SK-N-SH (cell line): Measurements from ENCODE around the gene ADD2. TPM values are rescaled to one million over a fixed set of nuclear protein-coding genes. Genes with fewer than 3 reads are reported as not detected.

Source experiments
- CTCF ChIA-PET: fragments of 300-600, 350-600 bp; formaldehyde crosslinking; extraction: SDS; loops from one replicate; lab custom pipeline; 2021; lab: Yijun Ruan, JAX
- POLR2A ChIA-PET: fragments of 350-600 bp; sonication (Branson Sonifier 250); formaldehyde crosslinking; extraction: SDS; loops from one replicate; lab custom pipeline; 2020; ENCODE audit warnings: antibody characterized with exemption, inconsistent platforms; lab: Yijun Ruan, JAX
- DNase-seq: peaks from one replicate; pipeline ENCODE4 v3.0.0; 2012
- H2AFZ ChIP-seq: fragments of 200-600 bp; sonication (generic); 2 replicates; pipeline ENCODE4 v1.8.1; 2016; ENCODE audit warnings: antibody characterized with exemption, mild to moderate bottlenecking, low read depth
- H3F3A ChIP-seq: fragments of 200-600 bp; sonication (generic); replicated peaks from 2 replicates; pipeline ENCODE3; 2016; ENCODE audit warnings: antibody characterized with exemption, mild to moderate bottlenecking; ENCODE audit not compliant: insufficient read depth
- H3K27ac ChIP-seq, 2 experiments: fragments of 200-500 bp in 1 of 2; fragments of 200-600 bp in 1 of 2; sonication (Bioruptor generic) in 1 of 2; sonication (generic), shearing (Covaris generic) in 1 of 2; 2 replicates each; pipeline versions ENCODE4 v1.5.1 to v1.6.1; 2014 to 2016; ENCODE audit warnings: low read depth in 2 of 2, inconsistent platforms in 1 of 2, low read length in 1 of 2, mild to moderate bottlenecking in 1 of 2, mixed read lengths in 1 of 2
- H3K27me3 ChIP-seq: fragments of 200-600 bp; sonication (generic), shearing (Covaris generic); 2 replicates; pipeline ENCODE4 v1.6.1; 2016; ENCODE audit warnings: mixed run types; ENCODE audit not compliant: insufficient read depth
- H3K36me3 ChIP-seq, 2 experiments: fragments of 200-500 bp in 1 of 2; fragments of 200-600 bp in 1 of 2; sonication (Bioruptor generic) in 1 of 2; sonication (generic) in 1 of 2; replicated peaks in 1 of 2; 2 replicates each; pipeline versions ENCODE3 to v1.5.1; 2014 to 2016; ENCODE audit warnings: low read length in 1 of 2, mild to moderate bottlenecking in 1 of 2; ENCODE audit not compliant: insufficient read depth in 2 of 2, control insufficient read depth in 1 of 2
- H3K4me1 ChIP-seq, 2 experiments: fragments of 200-500 bp in 1 of 2; fragments of 200-600 bp in 1 of 2; sonication (Bioruptor generic) in 1 of 2; sonication (generic), shearing (Covaris generic) in 1 of 2; 2 replicates each; pipeline versions ENCODE4 v1.5.1 to v1.6.1; 2014 to 2016; ENCODE audit warnings: low read depth in 1 of 2, low read length in 1 of 2, mixed run types in 1 of 2; ENCODE audit not compliant: insufficient read depth in 2 of 2, control insufficient read depth in 1 of 2
- H3K4me2 ChIP-seq: fragments of 200-600 bp; sonication (generic), shearing (Covaris generic); 2 replicates; pipeline ENCODE4 v1.6.1; 2017; ENCODE audit warnings: mixed run types
- H3K4me3 ChIP-seq, 2 experiments: fragments of 200-500 bp in 1 of 2; fragments of 200-600 bp in 1 of 2; sonication (Bioruptor generic) in 1 of 2; sonication (generic), shearing (Covaris generic) in 1 of 2; 2 replicates each; pipeline versions ENCODE4 v1.5.1 to v1.8.1; 2014 to 2016; ENCODE audit warnings: low read depth in 2 of 2, inconsistent platforms in 1 of 2, low read length in 1 of 2, mild to moderate bottlenecking in 1 of 2, mixed read lengths in 1 of 2, moderate library complexity in 1 of 2
- H3K79me2 ChIP-seq: fragments of 200-600 bp; sonication (generic); 2 replicates; pipeline ENCODE4 v1.8.1; 2017; ENCODE audit warnings: mild to moderate bottlenecking; ENCODE audit not compliant: insufficient read depth
- H3K9ac ChIP-seq: fragments of 200-600 bp; sonication (generic); 2 replicates; pipeline ENCODE4 v1.6.1; 2017; ENCODE audit warnings: mixed run types
- H3K9me2 ChIP-seq: fragments of 200-600 bp; sonication (generic); 2 replicates; pipeline ENCODE4 v1.6.1; 2017; ENCODE audit warnings: mixed run types
- H3K9me3 ChIP-seq: fragments of 200-600 bp; sonication (generic); 2 replicates; pipeline ENCODE4 v1.6.1; 2017; ENCODE audit warnings: mixed run types, mild to moderate bottlenecking, moderate library complexity
- H4K20me1 ChIP-seq: fragments of 200-600 bp; sonication (generic); 2 replicates; pipeline ENCODE4 v1.6.1; 2017; ENCODE audit warnings: mild to moderate bottlenecking, mixed run types; ENCODE audit not compliant: insufficient read depth
- CHD2 ChIP-seq: fragments of 150-350 bp; IDR thresholded peaks from 2 replicates; pipeline ENCODE4 v1.6.1; 2018; ENCODE audit warnings: low read length; ENCODE audit not compliant: partially characterized antibody
- ELF1 ChIP-seq: IDR thresholded peaks from 2 replicates; pipeline ENCODE4 v1.4.0; 2012
- FOSL2 ChIP-seq: IDR thresholded peaks from 2 replicates; pipeline ENCODE4 v1.4.0; 2012; ENCODE audit warnings: low read depth, mild to moderate bottlenecking, moderate library complexity, borderline replicate concordance
- FOXJ3 ChIP-seq: sonication (generic); formaldehyde crosslinking; IDR thresholded peaks from 2 replicates; pipeline ENCODE4 v1.5.1; 2020; ENCODE audit warnings: mild to moderate bottlenecking, missing genetic modification reagents
- GABPA ChIP-seq: IDR thresholded peaks from 2 replicates; pipeline ENCODE4 v1.4.0; 2012; ENCODE audit warnings: low read depth, mild to moderate bottlenecking
- GATA2 ChIP-seq: sonication (generic); formaldehyde crosslinking; IDR thresholded peaks from 2 replicates; pipeline ENCODE4 v1.5.0; 2020; ENCODE audit warnings: mild to moderate bottlenecking, missing genetic modification reagents
- JUND ChIP-seq: IDR thresholded peaks from 2 replicates; pipeline ENCODE4 v1.4.0; 2012
- MEF2A ChIP-seq: IDR thresholded peaks from 2 replicates; pipeline ENCODE4 v1.4.0; 2012; ENCODE audit warnings: low read depth, borderline replicate concordance
- MXI1 ChIP-seq: IDR thresholded peaks from 2 replicates; pipeline ENCODE4 v1.6.1; 2012; ENCODE audit warnings: mild to moderate bottlenecking, low read depth, low read length, improper control_type of control experiment
- RCOR1 ChIP-seq: fragments of 150-350 bp; IDR thresholded peaks from 2 replicates; pipeline ENCODE4 v1.6.1; 2017; ENCODE audit warnings: antibody characterized with exemption, low read length
- RFX5 ChIP-seq: IDR thresholded peaks from 2 replicates; pipeline ENCODE4 v1.6.1; 2012; ENCODE audit warnings: mild to moderate bottlenecking, improper control_type of control experiment, low read length
- TAF1 ChIP-seq: IDR thresholded peaks from 2 replicates; pipeline ENCODE4 v1.6.1; 2012; ENCODE audit warnings: low read depth, mild to moderate bottlenecking, low read length, moderate library complexity, borderline replicate concordance
- TCF12 ChIP-seq: IDR thresholded peaks from 2 replicates; pipeline ENCODE4 v1.4.0; 2012
- TEAD4 ChIP-seq: IDR thresholded peaks from 2 replicates; pipeline ENCODE4 v1.4.0; 2012; ENCODE audit warnings: mild to moderate bottlenecking, borderline replicate concordance; ENCODE audit not compliant: insufficient read depth
- WGBS: methylation state at CpG from one replicate; pipeline ENCODE4 v1.1.6; 2017; ENCODE audit warnings: low lambda C conversion rate; 5-methylcytosine and 5-hydroxymethylcytosine counted together
- polyA plus RNA-seq, 3 experiments: library from polyadenylated mRNA; depleted of rRNA; stranded (reverse); fragments of >200 nt; gene quantifications; 2 replicates each; pipeline ENCODE4 v1.2.3, GENCODE V29; 2012

ADD2 gene
- polyA plus RNA-seq, 1 of the 3 experiments (the other 2 are of a cell fraction): 0.30 TPM

GRCh38 chr2:70747284-70747683 is 20.7 kb downstream of the ADD2 start:
- no peaks in the 10 kb centered on the region for H3K4me1 ChIP-seq
- no peak overlapping the region for H3K27ac ChIP-seq
- H3K9me3 ChIP-seq: no peaks in the 10 kb centered on the region
- DNase-seq: no peak
- CTCF ChIA-PET: interaction anchor here (0.8 to 2.8 kb wide), 3 partner anchors 16 to 30 kb away, joined by 3 to 12 read pairs (median 4); partner anchors contain the start of gene ADD2
- H3K27me3 ChIP-seq: no peaks in the 10 kb centered on the region
- 81% methylated on average over 3 of the region's 3 CpGs for WGBS
- no peak overlapping the region for H3K4me2 ChIP-seq
- no peaks in the 10 kb centered on the region for H3K9me2 ChIP-seq
- no peak overlapping the region for H3K9ac ChIP-seq
- no peak overlapping the region for H3K4me3 ChIP-seq
- no peak for TF ChIP-seq GABPA
- TF ChIP-seq CHD2: no peak
- no peak for TF ChIP-seq FOSL2
- TF ChIP-seq TAF1: no peak
- no peak for TF ChIP-seq ELF1
- TF ChIP-seq TEAD4: no peak
- POLR2A ChIA-PET: no interaction called here
- H3K36me3 ChIP-seq: no peaks in the 10 kb centered on the region
- no peak overlapping the region for H2AFZ ChIP-seq
- H4K20me1 ChIP-seq: no peaks in the 10 kb centered on the region
- H3F3A ChIP-seq: no peaks in the 10 kb centered on the region
- H3K79me2 ChIP-seq: no peaks in the 10 kb centered on the region

- H3K4me3 ChIP-seq: no peak overlapping the region
- no peaks in the 10 kb centered on the region for H3K9me2 ChIP-seq
- H3K27me3 ChIP-seq: no peaks in the 10 kb centered on the region
- H4K20me1 ChIP-seq: no peaks in the 10 kb centered on the region
- WGBS: 70% methylated on average over 5 of the region's 5 CpGs
- no peak overlapping the region for H3K9ac ChIP-seq
- H3K79me2 ChIP-seq: no peaks in the 10 kb centered on the region
- no peak overlapping the region for H2AFZ ChIP-seq
- TF ChIP-seq GATA2 (CRISPR knock-in tag): no peak
- TF ChIP-seq RCOR1: no peak
- TF ChIP-seq MXI1: no peak
- TF ChIP-seq RFX5: no peak
- TF ChIP-seq FOXJ3 (CRISPR knock-in tag): no peak
- TF ChIP-seq MEF2A: no peak
- no peak for TF ChIP-seq JUND
- no peak for TF ChIP-seq TCF12
- CTCF ChIA-PET: interaction anchor here (0.7 to 2.8 kb wide), 6 partner anchors 17 to 202 kb away, joined by 3 to 12 read pairs (median 4); partner anchors contain the start of gene ADD2
- no peaks in the 10 kb centered on the region for H3F3A ChIP-seq
- H3K4me2 ChIP-seq: no peak overlapping the region
- no peak overlapping the region for H3K27ac ChIP-seq
- no peaks in the 10 kb centered on the region for H3K4me1 ChIP-seq
- no peak for DNase-seq
- POLR2A ChIA-PET: no interaction called here
- no peaks in the 10 kb centered on the region for H3K9me3 ChIP-seq
- H3K36me3 ChIP-seq: no peaks in the 10 kb centered on the region
These were observed 21.7 kb downstream of the ADD2 start for GRCh38 chr2:70746094-70746974.
